NCI-H510A (cell line): ENCODE results near the gene ARFIP1.
"Not testable (repeated sequence)": the region's sequence is repeated elsewhere in the genome, so short reads cannot be mapped to it uniquely, and the experiment has no call there.

Source experiments
- DNase-seq: peaks from one replicate; lab custom pipeline; 2025; lab: John Stamatoyannopoulos, UW

Gene ARFIP1

DNA sequence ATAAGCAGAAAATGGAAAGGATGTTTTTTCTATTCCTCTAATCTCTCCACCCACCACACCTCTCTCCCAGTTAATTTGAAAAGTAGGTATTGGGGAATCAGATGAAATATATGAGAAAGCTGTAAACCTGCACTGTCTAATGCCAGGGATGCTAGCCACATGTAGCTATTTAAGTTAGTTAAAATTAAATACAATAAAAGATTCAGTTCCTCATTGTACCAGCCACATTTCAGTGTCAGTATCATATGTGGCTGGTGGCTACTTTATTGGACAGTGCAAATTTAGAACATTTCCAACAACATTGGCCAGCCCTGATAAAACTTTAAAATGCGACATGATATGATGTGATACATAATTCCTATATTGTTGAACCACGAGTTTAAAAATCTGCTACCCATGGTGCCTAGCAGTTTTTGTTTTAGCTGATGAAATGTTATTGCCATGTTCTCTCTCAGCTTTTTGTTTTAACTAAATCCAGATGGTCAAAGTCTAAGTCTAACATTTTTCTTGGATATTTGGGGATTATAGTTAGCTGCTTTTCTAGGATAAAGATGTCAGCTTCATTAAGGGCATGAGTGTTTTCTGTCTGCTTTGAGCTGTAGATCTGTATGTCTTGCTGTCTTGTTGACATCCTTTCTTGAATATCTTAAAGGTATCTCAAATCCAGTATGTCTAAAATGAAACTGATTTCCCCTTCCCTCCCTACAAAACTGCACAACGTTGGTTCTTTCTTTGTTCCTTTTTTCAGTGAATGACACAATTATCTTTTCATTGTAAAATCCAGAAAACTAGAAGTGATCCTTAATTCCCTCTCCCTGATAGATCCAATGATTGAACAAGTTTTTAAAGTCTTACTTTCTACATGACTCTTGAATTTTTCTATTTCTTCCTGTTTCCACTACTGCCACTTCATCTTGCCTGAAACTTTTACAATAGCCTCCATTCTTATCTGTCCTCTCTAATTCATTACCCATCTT lies 6.2 kb downstream of the ARFIP1 start:
- DNase-seq, result no peak

GRCh38 chr4:152786627-152787026 lies 6.9 kb downstream of the ARFIP1 start:
- no peak for DNase-seq

- no peak for DNase-seq
Observed at GRCh38 chr4:152795891-152796290, 16.1 kb downstream of the ARFIP1 start.

GRCh38 chr4:152803541-152803940 lies 23.8 kb downstream of the ARFIP1 start:
- no peak for DNase-seq

- DNase-seq, result no peak
Observed at GRCh38 chr4:152805071-152805650, 25.4 kb downstream of the ARFIP1 start.

GRCh38 chr4:152805818-152806217 lies 26.1 kb downstream of the ARFIP1 start:
- no peak for DNase-seq

DNA sequence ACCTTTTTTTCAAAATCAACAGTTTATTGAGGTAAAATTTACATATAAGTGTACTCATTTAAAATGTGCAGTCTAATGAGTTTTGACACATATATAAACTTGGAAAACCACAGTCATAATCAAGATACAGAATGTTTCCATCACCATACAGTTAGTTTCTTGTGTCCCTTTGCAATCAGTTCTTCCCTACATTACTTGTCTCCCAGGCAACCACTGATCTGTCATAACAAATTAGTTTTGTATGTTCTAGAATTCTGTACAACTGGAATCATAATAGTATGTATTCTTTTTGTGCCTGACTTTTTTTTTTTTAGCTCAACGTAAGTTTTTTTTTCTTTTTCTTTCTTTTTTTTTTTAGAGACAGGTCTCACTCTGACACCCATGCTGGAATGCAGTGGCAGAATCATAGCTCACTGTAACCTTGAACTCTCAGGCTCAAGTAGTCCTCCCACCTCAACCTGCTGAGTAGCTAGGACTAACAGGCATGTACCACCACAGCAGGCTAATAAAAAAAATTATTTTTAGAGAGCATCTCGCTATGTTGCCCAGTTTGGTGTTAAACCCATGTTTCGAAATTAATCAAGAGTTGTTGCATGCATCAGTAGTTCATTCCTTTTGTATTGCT lies 26.9 kb downstream of the ARFIP1 start:
- DNase-seq, result no peak

DNA sequence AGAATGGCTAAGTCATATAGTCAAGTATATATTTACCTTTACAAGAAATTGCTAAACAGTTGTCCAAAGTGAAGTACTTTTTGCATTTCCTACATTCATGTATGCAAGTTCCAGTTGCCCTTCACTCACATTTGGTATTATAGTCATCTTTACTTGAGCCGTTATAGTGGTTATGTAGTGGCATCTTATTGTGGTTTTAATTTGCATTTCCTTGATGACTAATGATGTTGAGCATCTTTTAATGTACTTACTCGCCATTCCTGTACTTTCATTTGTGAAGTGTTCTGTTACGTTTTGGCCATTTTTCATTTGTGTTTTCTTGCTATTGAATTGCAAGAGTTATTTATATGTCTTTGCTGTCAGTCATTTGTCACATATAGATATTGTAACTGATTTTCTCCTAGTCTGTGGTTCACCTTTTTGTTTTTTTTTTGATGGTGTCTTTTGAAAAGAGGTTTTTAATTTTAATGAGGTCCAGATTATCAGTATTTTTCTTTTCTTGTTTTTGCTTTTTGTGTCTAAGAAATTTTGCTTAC lies 27.6 kb downstream of the ARFIP1 start:
- DNase-seq, result no peak

- DNase-seq, result no peak
Observed at GRCh38 chr4:152808670-152809069, 28.9 kb downstream of the ARFIP1 start.

- no peak for DNase-seq
Observed at GRCh38 chr4:152810715-152811287, 31.0 kb downstream of the ARFIP1 start.

DNA sequence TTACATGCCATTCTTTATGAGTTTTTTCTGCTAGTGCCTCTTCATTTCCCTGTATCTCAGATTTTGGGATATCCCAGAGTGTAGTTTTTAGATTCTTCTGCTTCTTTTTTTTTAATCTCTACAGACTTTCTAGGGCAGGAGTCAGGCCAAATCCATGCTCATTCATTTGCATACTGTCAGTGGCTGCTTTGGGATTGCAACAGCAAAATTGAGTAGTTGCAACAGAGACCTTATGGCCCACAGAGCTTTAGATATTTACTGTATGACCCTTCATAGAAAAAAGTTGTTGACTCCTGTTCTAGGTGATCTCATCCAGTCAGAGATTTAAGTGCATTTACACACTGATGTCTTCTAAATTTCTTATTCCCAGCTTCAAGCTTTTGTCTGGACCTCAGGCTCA lies 35.3 kb downstream of the ARFIP1 start:
- no peak for DNase-seq

DNA sequence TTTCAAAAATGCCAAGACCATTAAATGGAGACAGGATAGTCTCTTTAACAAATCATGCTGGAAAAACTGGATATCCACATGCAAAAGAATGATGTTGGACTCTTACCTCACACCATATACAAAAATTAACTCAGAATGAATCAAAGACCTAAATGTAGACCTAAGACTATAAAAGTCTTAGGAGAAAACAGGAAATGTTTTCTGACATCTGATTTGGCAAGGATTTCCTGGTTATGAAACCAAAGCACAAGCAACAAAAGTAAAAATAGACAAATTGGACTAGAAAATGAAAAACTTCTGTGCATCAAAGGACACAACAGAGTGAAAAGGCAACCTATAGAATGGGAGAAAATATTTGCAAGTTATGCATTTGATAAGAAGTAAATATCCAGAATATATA lies 37.6 kb downstream of the ARFIP1 start:
- DNase-seq, result no peak

DNA sequence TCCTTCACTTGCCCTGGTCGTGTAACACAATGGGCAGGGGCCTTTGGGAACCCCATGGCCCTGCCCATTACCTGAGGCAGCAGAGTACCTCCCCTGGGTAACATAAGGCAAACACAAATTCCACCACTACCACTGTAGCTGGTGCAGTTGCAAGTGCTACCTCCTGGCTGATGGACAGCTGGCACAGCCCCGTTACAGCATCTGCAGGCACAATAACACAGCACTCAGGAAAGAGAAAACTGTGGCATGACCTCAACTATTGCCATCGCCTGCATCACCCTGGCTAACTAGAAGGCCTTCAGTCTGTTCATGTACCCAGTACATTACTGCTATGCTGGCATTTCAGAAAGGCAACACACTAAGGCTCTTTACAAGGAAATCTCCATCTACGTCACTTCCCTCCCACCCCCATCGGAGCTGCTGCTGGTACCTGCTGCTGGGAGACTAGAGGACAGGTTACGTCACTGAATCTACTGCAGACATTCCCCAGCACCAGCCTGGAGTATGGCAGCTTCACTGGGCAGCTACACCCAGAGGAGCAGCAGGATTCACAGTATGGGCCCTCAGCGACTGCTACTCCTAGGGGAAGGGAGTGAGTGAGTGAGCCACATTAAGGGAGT lies 39.4 kb downstream of the ARFIP1 start:
- DNase-seq, result no peak

GRCh38 chr4:152820073-152820472 lies 40.3 kb downstream of the ARFIP1 start:
- DNase-seq, result no peak

GRCh38 chr4:152822323-152822722 lies 42.6 kb downstream of the ARFIP1 start:
- DNase-seq, result no peak

GRCh38 chr4:152824561-152824960 lies 44.8 kb downstream of the ARFIP1 start:
- DNase-seq, result no peak

DNA sequence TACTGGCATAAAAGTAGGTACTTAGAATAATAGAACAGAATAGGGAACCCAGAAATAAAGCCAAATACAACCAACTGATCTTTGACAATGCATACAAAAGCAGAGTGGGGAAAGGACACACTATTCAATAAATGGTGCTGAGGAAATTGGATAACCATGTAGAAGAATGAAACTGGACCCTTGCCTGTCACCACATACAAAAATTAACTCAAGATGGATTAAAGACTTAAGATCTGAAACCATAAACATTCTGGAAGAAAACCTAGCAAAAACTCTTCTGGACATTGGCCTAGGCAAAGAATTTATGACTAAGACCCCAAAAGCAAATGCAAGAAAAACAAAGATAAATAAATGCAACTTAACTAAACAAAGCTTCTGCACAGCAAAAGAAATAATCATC lies 45.6 kb downstream of the ARFIP1 start:
- no peak for DNase-seq

DNA sequence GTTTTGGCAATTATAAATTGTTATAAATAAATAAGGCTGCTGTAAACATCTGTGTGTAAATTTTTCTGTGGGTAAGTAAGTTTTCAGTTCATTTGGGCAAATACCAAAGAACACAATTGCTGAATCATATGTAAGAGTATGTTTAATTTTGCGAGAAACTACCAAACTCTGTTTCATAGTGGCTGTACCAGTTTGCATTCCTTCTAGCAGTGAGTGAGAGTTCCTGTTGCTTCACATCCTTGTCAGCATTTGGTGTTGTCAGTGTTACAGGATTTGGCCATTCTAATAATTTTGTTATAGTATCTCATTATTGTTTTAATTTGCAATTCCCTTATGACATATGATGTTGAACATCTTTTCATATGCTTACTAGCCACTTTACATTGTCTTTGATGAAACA lies 48.4 kb downstream of the ARFIP1 start:
- DNase-seq, result no peak

DNA sequence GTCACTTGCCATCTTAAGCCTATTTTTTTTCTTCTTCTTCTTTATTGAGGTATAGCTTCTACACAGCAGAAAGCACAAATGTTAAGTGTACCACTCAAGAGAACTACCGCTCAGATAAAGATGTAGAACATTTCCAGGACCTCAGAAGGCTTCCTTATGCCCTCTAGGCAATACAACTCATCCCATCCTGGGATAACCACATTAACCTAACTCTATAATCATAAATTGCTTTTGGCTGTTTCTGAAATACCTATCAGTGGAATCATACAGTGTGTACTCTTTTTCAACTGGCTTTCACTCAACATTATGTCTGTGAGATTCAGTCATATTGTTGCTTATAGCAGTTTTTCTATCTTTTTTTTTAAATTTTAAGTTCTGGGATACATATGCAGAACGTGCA lies 51.7 kb downstream of the ARFIP1 start:
- DNase-seq, result no peak

- DNase-seq, result no peak
Observed at GRCh38 chr4:152836936-152837335, 57.2 kb downstream of the ARFIP1 start.

DNA sequence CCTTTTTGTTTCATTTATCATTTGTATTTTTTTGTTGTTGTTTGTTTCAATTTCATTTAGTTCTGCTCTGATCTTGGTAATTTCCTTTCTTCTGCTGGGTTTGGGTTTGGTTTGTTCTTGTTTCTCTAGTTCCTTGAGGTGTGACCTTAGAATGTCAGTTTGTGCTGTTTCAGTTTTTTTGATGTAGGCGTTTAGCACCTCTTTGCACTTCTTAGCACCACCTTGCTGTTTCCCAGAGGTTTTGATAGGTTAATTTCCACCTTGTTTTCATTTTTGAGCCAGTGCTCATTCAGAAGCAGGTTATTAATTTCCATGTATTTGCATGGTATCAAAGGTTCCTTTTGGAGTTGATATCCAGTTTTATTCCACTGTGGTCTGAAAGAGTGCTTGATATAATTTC lies 60.0 kb downstream of the ARFIP1 start:
- DNase-seq, result not testable (repeated sequence)
